ENCODE measurements around the gene IQCK.

IQCK gene

GRCh38 chr16:19837984-19838707 is 120.1 kb downstream of the IQCK start:
- no peak for DNase-seq (ENCODE audit: low read depth)

- DNase-seq (ENCODE audit: low read depth), result no peak
These were observed 122.5 kb downstream of the IQCK start for GRCh38 chr16:19840524-19841110.

GRCh38 chr16:19841184-19841583 is 123.1 kb downstream of the IQCK start:
- DNase-seq (ENCODE audit: low read depth), result no peak

- no peak for DNase-seq (ENCODE audit: low read depth)
These were observed 124.5 kb downstream of the IQCK start for GRCh38 chr16:19842426-19843157.

- no peak for DNase-seq (ENCODE audit: low read depth)
These were observed 125.3 kb downstream of the IQCK start for GRCh38 chr16:19843371-19843770.

- DNase-seq (ENCODE audit: low read depth), result no peak
These were observed 127.0 kb downstream of the IQCK start for GRCh38 chr16:19844945-19845641.

GRCh38 chr16:19846436-19846835 is 128.4 kb downstream of the IQCK start:
- no peak for DNase-seq (ENCODE audit: low read depth)

GRCh38 chr16:19848756-19849155 is 130.7 kb downstream of the IQCK start:
- DNase-seq (ENCODE audit: low read depth), result no peak

GRCh38 chr16:19850131-19850817 is 132.2 kb downstream of the IQCK start:
- DNase-seq (ENCODE audit: low read depth), result no peak

GRCh38 chr16:19851476-19851875 is 133.4 kb downstream of the IQCK start:
- DNase-seq (ENCODE audit: low read depth), result no peak

GRCh38 chr16:19853132-19853741 is 135.2 kb downstream of the IQCK start:
- DNase-seq (ENCODE audit: low read depth), result no peak

GRCh38 chr16:19853742-19854542 is 135.9 kb downstream of the IQCK start:
- no peak for DNase-seq (ENCODE audit: low read depth)

- no peak for DNase-seq (ENCODE audit: low read depth)
These were observed 136.4 kb downstream of the IQCK start for GRCh38 chr16:19854543-19854876.

GRCh38 chr16:19856120-19856519 is 138.0 kb downstream of the IQCK start:
- no peak for DNase-seq (ENCODE audit: low read depth)

- DNase-seq (ENCODE audit: low read depth), result no peak
These were observed 139.7 kb downstream of the IQCK start for GRCh38 chr16:19857593-19858339.

GRCh38 chr16:19858340-19859018 is 140.4 kb downstream of the IQCK start:
- DNase-seq (ENCODE audit: low read depth), result no peak

- DNase-seq (ENCODE audit: low read depth), result no peak
These were observed 141.1 kb downstream of the IQCK start for GRCh38 chr16:19859166-19859565.

GRCh38 chr16:19859603-19860002 is 141.5 kb downstream of the IQCK start:
- no peak for DNase-seq (ENCODE audit: low read depth)
